ENCODE measurements around the gene FOXP1.

The FOXP1 gene

DNA sequence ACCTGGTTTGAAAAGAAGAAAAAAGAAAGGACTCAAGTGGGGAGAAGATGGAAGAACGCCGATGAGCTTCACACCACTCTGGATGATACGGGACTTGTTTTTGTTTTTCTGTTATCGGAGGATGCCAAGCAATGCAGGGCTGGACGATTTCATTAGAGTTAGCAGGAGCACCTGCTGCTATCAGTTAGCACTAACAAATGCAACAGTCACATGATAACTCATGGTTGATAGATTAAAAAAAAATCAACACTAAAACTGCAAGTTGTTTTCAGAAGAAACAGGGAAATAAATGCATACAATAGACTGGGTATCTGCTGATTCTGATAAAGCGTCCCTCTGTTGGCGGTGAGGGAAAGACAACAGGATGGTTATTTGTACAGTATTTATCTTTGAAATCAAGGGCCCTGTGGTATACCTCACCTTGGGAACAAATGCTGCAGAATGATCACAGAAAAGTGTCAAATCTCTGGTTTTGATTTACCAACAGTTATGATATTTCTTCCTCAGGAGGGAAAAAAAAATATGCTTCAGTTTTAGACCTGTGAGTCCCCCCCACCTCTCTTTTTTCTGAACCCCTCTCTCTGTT, 575.1 kb downstream of the FOXP1 start:
- H3K9me3 ChIP-seq (ENCODE audit: control insufficient read depth, insufficient read depth, low read length) = no peaks in the 10 kb centered on the region
- H3K27me3 ChIP-seq (ENCODE audit: control insufficient read depth, low read length) = no peaks in the 10 kb centered on the region
- TF ChIP-seq, protein P1, sequence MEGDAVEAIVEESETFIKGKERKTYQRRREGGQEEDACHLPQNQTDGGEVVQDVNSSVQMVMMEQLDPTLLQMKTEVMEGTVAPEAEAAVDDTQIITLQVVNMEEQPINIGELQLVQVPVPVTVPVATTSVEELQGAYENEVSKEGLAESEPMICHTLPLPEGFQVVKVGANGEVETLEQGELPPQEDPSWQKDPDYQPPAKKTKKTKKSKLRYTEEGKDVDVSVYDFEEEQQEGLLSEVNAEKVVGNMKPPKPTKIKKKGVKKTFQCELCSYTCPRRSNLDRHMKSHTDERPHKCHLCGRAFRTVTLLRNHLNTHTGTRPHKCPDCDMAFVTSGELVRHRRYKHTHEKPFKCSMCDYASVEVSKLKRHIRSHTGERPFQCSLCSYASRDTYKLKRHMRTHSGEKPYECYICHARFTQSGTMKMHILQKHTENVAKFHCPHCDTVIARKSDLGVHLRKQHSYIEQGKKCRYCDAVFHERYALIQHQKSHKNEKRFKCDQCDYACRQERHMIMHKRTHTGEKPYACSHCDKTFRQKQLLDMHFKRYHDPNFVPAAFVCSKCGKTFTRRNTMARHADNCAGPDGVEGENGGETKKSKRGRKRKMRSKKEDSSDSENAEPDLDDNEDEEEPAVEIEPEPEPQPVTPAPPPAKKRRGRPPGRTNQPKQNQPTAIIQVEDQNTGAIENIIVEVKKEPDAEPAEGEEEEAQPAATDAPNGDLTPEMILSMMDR (IDR thresholded peaks at IDR 0.05; ENCODE audit: low read depth, low read length, poor library complexity, severe bottlenecking) = no peak
- TF ChIP-seq EZH2phosphoT487 (IDR thresholded peaks at IDR 0.05; ENCODE audit: borderline replicate concordance, low read length) = no peak
- no peak overlapping the region for H3K4me3 ChIP-seq (ENCODE audit: low read length)
- H3K4me1 ChIP-seq (ENCODE audit: control insufficient read depth, low read length) = peaks cover 15% of the 10 kb centered on the region
- no peaks in the 10 kb centered on the region for H4K20me1 ChIP-seq (ENCODE audit: control insufficient read depth, insufficient read depth, low read depth, low read length)
- H3F3A ChIP-seq (ENCODE audit: control insufficient read depth, insufficient read depth) = 0 out of 2 replicates have a peak, but pooled peaks cover 6% of the 10 kb centered on the region
- H3K79me2 ChIP-seq (ENCODE audit: control insufficient read depth, low read length) = peaks cover 2% of the 10 kb centered on the region; the same call in 1 of the 2 replicates
- H3K27ac ChIP-seq (ENCODE audit: low read depth, low read length) = no peak overlapping the region
- no peaks in the 10 kb centered on the region for H3K9me2 ChIP-seq (replicated peaks; ENCODE audit: control insufficient read depth, low read length)
- 0 out of 2 replicates have a peak, but pooled peaks cover 3% of the 10 kb centered on the region for H3K36me3 ChIP-seq (ENCODE audit: control insufficient read depth, low read length)
- no peak overlapping the region for H3K4me2 ChIP-seq (ENCODE audit: low read length)

DNA sequence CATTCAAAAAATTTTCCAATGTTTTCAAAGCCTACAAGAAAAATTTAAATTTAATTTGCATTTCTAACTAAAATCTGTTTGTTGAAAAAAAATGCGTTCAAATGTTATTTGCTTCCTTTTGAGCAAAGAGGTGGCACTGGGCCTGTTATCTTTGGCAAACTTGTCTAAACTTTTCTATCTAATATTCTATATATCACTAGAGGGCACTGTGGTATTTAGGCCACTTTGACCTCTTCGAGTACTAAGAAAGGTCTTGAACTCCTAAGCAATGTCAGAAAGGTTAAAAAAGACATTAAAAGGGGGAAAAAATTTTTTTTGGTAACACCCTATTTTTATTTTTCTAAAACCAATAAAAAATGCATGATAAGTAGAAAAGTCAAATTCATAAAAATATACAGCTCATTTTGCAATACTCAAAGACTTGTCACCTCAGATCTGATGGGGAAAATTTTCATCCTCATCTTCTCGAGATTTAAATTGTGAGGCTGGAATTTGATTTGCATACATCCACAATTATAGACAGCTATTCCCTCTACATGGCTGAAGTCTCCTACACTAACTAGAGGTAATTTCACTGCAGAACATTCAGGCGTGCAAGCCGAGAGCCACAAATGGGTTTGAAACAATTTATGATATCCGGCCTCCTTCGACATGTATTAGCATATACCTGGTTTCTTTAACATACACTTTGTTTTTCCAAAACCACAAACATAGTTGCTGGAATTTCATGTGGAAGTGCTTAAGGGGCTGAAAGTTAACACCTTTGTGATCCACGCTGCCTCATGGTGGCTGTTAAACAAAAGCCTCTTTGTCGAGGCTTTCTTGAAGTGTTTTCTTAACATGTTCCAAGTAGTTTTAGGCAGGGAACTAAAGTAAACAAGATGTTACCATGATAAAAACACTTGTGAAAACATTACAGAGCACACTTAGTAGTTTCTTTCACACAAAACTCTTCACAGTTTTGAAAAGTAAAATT, 576.4 kb downstream of the FOXP1 start:
- Histone ChIP-seq H3F3A (ENCODE audit: control insufficient read depth, insufficient read depth) (0 out of 2 replicates have a peak, but pooled peaks cover 6% of the 10 kb centered on the region), H3K4me3 (ENCODE audit: low read length) (no peak overlapping the region), H4K20me1 (ENCODE audit: control insufficient read depth, insufficient read depth, low read depth, low read length) (no peaks in the 10 kb centered on the region), H3K4me1 (ENCODE audit: control insufficient read depth, low read length) (peaks cover 9% of the 10 kb centered on the region), H3K79me2 (ENCODE audit: control insufficient read depth, low read length) (peaks cover 2% of the 10 kb centered on the region; the same call in 1 of the 2 replicates), H3K36me3 (ENCODE audit: control insufficient read depth, low read length) (no peaks in the 10 kb centered on the region), H3K4me2 (ENCODE audit: low read length) (no peak overlapping the region), H3K9me3 (ENCODE audit: control insufficient read depth, insufficient read depth, low read length) (no peaks in the 10 kb centered on the region), H3K27me3 (ENCODE audit: control insufficient read depth, low read length) (no peaks in the 10 kb centered on the region), H3K27ac (ENCODE audit: low read depth, low read length) (no peak overlapping the region), H3K9me2 (replicated peaks; ENCODE audit: control insufficient read depth, low read length) (no peaks in the 10 kb centered on the region)
- TF ChIP-seq EZH2phosphoT487 (IDR thresholded peaks at IDR 0.05; ENCODE audit: borderline replicate concordance, low read length) = no peak
- TF ChIP-seq, protein P1 (IDR thresholded peaks at IDR 0.05; ENCODE audit: low read depth, low read length, poor library complexity, severe bottlenecking) = peak; percentile 47

DNA sequence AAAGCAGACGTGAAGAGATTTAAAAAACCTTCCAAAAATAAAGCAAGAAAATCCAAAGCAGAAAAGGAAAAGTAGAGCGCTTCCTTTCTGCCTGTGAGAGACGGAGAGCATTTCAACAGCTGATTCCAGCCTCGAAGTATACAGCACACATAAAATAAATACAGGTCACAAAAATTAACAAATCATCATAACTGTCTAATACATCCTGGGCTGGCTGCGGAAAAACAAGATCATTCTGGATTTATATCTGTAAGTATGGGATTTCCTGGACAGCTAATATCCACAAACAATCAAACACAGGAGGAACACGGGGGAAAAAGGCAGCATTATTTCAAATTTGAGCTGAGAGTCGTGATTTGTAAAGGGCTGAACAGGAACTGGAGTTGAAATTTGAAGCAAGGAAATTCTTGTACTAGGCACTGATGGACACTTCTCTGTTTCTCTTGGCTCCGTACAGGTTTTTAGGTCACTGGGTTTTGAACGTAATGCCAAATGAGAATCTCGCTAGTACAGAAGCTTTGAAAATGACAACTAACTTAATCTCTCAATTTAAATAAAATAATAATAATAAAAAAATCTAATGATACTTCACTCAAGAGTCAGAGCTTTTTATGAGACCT, 577.7 kb downstream of the FOXP1 start:
- no peaks in the 10 kb centered on the region for H3K9me2 ChIP-seq (replicated peaks; ENCODE audit: control insufficient read depth, low read length)
- peaks cover 2% of the 10 kb centered on the region; the same call in 1 of the 2 replicates for H3K79me2 ChIP-seq (ENCODE audit: control insufficient read depth, low read length)
- no peak overlapping the region for H3K27ac ChIP-seq (ENCODE audit: low read depth, low read length)
- TF ChIP-seq, protein P1 (IDR thresholded peaks at IDR 0.05; ENCODE audit: low read depth, low read length, poor library complexity, severe bottlenecking) = no peak
- TF ChIP-seq EZH2phosphoT487 (IDR thresholded peaks at IDR 0.05; ENCODE audit: borderline replicate concordance, low read length) = no peak
- no peaks in the 10 kb centered on the region for H4K20me1 ChIP-seq (ENCODE audit: control insufficient read depth, insufficient read depth, low read depth, low read length)
- no peaks in the 10 kb centered on the region for H3K27me3 ChIP-seq (ENCODE audit: control insufficient read depth, low read length)
- H3K4me2 ChIP-seq (ENCODE audit: low read length) = no peak overlapping the region
- no peak overlapping the region for H3K4me3 ChIP-seq (ENCODE audit: low read length)
- no peaks in the 10 kb centered on the region for H3K9me3 ChIP-seq (ENCODE audit: control insufficient read depth, insufficient read depth, low read length)
- no peaks in the 10 kb centered on the region for H3K4me1 ChIP-seq (ENCODE audit: control insufficient read depth, low read length)
- 0 out of 2 replicates have a peak, but pooled peaks cover 6% of the 10 kb centered on the region for H3F3A ChIP-seq (ENCODE audit: control insufficient read depth, insufficient read depth)
- H3K36me3 ChIP-seq (ENCODE audit: control insufficient read depth, low read length) = no peaks in the 10 kb centered on the region
